Naive B cell (primary cell): ENCODE results near the gene PPP1R37. TPM values are rescaled to one million over a fixed set of nuclear protein-coding genes. Genes with fewer than 3 reads are reported as not detected.

Experiments
- ATAC-seq, 2 donors: fragments of 150-1000 bp; cut with Tn5 transposase; 2 replicates each; pipeline ENCODE4 v1.10.0; 2021; ENCODE audit warnings: low read depth in 2 of 2, mild to moderate bottlenecking in 2 of 2, moderate library complexity in 2 of 2
- DNase-seq: peaks from one replicate; pipeline ENCODE4 v3.0.0; 2022
- H3K27ac Mint-ChIP-seq, 6 donors: one replicate each; pipeline ENCODE4 v1.8.0; 2020 to 2022; ENCODE audit warnings: mild to moderate bottlenecking in 6 of 6, mixed read lengths in 6 of 6, moderate library complexity in 5 of 6, inconsistent platforms in 2 of 6
- H3K27me3 Mint-ChIP-seq, 3 donors: one replicate each; pipeline ENCODE4 v1.8.0; 2021 to 2022; ENCODE audit warnings: mixed read lengths in 3 of 3, mild to moderate bottlenecking in 1 of 3
- H3K36me3 Mint-ChIP-seq, 2 donors: one replicate each; pipeline ENCODE4 v1.8.0; 2020 to 2022; ENCODE audit warnings: mixed read lengths in 2 of 2, inconsistent platforms in 1 of 2, mild to moderate bottlenecking in 1 of 2
- H3K4me1 Mint-ChIP-seq, 3 donors: one replicate each; pipeline ENCODE4 v1.8.0; 2020 to 2022; ENCODE audit warnings: mixed read lengths in 3 of 3, inconsistent platforms in 1 of 3, mild to moderate bottlenecking in 1 of 3, moderate library complexity in 1 of 3
- H3K4me3 Mint-ChIP-seq, 8 donors: one replicate each; pipeline ENCODE4 v1.8.0; 2020 to 2022; ENCODE audit warnings: mild to moderate bottlenecking in 8 of 8, mixed read lengths in 8 of 8, moderate library complexity in 8 of 8, inconsistent platforms in 2 of 8
- H3K9me3 Mint-ChIP-seq, 7 donors: one replicate each; pipeline ENCODE4 v1.8.0; 2020 to 2022; ENCODE audit warnings: mixed read lengths in 7 of 7, mild to moderate bottlenecking in 5 of 7, inconsistent platforms in 2 of 7, moderate library complexity in 1 of 7
- polyA plus RNA-seq, 6 donors: library from polyadenylated mRNA; unstranded; fragments of 300-500 nt; fragmentation: Illumina TruSeq; gene quantifications; one replicate each; pipeline ENCODE4 v1.2.3, GENCODE V29; 2021; ENCODE audit warnings: low read depth in 6 of 6

The PPP1R37 gene, protein sequence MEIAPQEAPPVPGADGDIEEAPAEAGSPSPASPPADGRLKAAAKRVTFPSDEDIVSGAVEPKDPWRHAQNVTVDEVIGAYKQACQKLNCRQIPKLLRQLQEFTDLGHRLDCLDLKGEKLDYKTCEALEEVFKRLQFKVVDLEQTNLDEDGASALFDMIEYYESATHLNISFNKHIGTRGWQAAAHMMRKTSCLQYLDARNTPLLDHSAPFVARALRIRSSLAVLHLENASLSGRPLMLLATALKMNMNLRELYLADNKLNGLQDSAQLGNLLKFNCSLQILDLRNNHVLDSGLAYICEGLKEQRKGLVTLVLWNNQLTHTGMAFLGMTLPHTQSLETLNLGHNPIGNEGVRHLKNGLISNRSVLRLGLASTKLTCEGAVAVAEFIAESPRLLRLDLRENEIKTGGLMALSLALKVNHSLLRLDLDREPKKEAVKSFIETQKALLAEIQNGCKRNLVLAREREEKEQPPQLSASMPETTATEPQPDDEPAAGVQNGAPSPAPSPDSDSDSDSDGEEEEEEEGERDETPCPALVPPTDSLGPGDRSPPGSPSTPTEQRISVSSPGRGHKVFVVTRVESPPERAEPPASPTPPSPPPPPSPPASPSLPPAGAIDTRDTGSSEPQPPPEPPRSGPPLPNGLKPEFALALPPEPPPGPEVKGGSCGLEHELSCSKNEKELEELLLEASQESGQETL
- polyA plus RNA-seq: 1 to 10 TPM in 1 of 6 donors, under 1 TPM in 4, not detected in 1; 0.20 to 1.4 (median 0.32) TPM

DNA sequence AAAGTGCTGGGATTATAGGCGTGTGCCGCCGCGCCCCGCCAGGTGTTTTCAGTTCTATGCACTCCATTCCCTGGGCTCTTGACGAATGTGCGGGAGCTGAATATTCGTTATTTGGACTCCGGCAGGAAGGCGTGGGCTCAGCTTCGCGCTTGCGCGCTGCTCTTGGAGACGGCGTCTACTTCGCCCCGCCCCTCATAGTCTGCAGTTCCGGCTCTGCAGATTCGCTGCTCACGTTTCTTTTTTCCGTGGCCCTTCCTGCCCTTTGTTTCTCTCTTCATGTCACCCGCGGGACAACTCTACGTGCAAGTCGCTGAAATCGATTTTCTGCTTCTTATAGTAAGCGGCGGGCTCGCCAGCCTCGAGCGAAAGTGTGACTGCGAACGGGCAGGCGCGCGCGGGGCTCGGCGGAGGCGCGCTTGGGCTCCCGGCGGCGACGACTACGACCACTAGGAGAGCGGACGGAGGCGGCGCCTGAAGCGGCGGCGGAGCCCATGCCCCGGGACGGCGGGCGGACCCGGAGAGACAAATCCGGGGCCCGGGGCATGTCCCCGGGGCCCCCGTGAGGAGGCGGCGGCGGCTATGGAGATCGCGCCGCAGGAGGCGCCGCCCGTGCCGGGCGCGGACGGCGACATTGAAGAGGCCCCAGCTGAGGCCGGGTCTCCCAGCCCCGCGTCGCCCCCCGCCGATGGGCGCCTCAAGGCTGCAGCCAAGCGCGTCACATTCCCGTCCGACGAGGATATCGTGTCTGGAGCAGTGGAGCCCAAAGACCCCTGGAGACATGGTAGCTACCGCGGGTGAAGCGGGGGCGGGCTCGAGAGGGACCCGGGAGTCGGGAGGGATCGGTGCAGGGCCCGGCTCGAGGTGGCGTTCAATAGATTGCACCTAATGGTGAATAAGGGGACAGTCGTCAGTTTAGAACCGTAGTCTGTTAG is at the start of gene PPP1R37:
PPP1R37 (plus strand) TSS at position 433 of the 932 bp plus-strand sequence; CDS start at position 580, 147 bp downstream.
- H3K27me3 Mint-ChIP-seq: no peaks in the 10 kb centered on the region

DNA sequence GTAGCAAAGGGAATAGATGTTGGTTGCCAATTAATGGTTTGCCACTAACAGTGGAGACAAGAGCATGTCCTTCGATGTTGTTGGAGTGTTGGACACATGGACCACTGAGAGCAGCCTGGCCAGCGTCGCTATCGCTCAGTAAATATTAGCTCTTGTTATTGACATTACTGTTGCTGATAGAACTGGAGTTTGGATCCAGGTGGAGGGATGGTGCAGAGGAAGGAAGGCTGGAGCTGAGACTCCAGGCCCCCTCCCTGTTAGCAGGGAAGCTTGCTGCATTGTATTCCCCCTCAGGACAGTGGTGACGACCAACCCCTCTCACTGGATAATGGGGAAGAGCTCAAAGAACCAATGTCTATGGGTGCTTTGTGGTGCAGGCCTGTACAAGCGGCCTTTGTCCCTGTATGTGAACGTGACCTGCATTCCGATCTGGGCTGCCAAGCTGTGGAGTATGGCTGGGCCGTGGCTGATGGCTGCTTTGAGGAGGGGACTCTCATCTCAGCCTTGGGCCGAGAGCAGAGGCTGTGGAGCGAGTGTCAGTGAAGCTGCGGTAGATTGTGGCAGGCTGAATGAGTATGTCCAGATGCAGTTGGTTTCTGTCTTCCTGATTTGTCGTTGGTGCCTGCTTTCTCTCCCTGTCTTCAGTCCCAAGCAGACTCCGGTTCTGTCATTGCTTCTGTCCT is 47.2 kb upstream of the PPP1R37 start:
- DNase-seq (no peak), ATAC-seq (no peak)
- Mint-ChIP-seq H3K4me3 (peak overlapping the region in 7 of 8 donors; percentile 16 to 94 (median 88)), H3K9me3 (no peaks in the 10 kb centered on the region), H3K27me3 (no peaks in the 10 kb centered on the region), H3K36me3 (peaks cover 0 to 11% of the 10 kb centered on the region in 2 donors), H3K27ac (peak overlapping the region; percentile 15 to 86 (median 65)), H3K4me1 (peaks cover 51 to 75% (median 59%) of the 10 kb centered on the region in 3 donors)

More for the DNA sequence above, at the start of gene PPP1R37:
- H3K36me3 Mint-ChIP-seq: peaks cover 0 to 4% of the 10 kb centered on the region in 2 donors
- peaks cover 56 to 73% (median 62%) of the 10 kb centered on the region in 3 donors for H3K4me1 Mint-ChIP-seq
- H3K9me3 Mint-ChIP-seq: peaks cover 0 to 2% (median 0%) of the 10 kb centered on the region in 7 donors
- peak within 1 kb of the TSS; percentile 98 to 99 (median 98) for H3K27ac Mint-ChIP-seq
- ATAC-seq (peak; percentile 68 to 72), DNase-seq (peak; percentile 90)
- peak within 1 kb of the TSS; percentile 95 to 99 (median 98) for H3K4me3 Mint-ChIP-seq

DNA sequence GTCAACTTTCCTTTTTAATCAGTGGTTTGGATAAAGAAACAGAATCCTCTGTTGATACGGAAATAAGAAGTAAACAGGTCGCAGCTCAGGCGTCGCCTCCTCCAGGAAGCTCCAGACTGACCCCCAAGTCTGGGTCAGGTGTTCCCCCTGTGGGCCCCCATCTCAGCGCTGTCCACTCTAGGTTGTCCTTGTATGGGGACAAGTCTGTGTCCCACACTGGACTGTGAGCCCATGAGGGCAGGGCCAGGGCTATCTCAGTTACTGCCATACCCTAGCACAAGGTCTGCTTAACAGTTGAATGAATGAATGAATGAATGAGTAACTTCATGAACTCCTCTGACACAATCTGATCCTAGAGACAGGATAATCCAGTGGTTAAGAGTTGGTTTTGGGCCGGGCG is 46.6 kb upstream of the PPP1R37 start:
- no peak for DNase-seq
- Mint-ChIP-seq H3K9me3 (no peaks in the 10 kb centered on the region), H3K27me3 (no peaks in the 10 kb centered on the region), H3K4me1 (peaks cover 51 to 74% (median 55%) of the 10 kb centered on the region in 3 donors), H3K4me3 (peak overlapping the region in 7 of 8 donors; percentile 76 to 94 (median 91)), H3K27ac (peak overlapping the region in 5 of 6 donors; percentile 43 to 88 (median 85)), H3K36me3 (peaks cover 0 to 8% of the 10 kb centered on the region in 2 donors)
- no peak for ATAC-seq

DNA sequence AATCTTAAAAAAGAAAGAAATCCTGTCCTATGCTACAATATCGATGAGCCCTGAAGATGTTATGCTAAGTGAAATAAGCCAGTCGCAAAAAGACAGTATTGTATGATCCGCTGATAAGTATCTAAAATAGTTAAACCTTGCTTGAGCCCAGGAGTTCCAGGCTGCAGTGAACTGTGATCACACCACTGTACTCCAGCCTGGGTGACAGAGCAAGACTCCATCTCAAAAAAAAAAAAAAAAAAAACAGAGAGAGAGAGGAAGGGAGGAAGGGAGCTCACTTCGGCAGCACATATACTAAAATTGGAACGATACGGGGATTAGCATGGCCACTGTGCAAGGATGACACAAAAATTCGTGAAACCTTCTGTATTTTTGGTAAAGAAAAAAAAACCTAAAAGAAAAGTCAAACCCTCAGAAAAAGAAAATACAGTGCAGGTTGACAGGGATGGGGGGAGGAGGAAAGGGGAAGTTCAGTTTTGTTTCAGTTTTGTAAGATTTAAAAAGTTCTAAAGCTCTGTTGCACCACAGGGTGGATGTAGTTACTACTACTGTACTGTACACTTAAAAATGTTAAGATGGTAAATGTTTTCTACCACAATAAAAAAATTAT is 45.7 kb upstream of the PPP1R37 start:
- H3K9me3 Mint-ChIP-seq: no peaks in the 10 kb centered on the region
- H3K27me3 Mint-ChIP-seq: no peaks in the 10 kb centered on the region
- H3K36me3 Mint-ChIP-seq: no peaks in the 10 kb centered on the region
- peak overlapping the region; percentile 76 to 94 (median 92) for H3K4me3 Mint-ChIP-seq
- peak overlapping the region; percentile 90 to 98 (median 94) for H3K27ac Mint-ChIP-seq
- ATAC-seq: peak; percentile 69 to 70
- DNase-seq: peak; percentile 74
- H3K4me1 Mint-ChIP-seq: peaks cover 47 to 74% (median 55%) of the 10 kb centered on the region in 3 donors

DNA sequence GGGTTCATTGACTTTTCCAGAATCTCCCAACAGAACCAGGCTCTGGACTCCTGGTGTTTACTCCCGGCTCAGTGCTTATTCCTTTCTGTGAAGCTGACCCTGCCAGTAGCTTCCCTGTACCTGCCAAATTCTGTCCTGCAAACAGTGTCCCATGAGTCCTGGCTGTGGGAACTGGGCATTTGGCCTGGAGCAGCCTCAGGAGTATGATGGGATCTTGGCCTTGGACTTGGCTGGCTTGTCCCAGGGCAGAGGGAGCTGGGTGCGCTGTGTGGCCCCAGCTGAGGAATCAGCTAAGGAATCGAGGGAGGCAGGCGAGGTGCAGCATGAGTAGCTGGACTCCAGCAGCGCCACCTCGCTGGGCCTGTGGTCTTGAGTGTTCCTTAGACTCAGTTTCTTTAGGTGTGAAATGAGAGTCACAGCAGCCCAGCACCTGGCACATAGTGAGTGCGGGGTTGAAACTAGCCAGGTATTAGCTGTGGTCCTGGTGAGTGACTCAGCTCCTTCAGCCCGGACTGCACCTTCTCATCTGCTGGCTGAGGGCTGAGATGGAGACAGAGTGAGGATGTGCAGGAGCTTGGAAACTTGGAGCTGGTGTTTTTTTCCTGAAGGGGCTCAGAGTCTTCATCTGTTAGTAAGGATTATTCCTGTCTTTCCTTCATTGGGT is 43.8 kb upstream of the PPP1R37 start:
- Mint-ChIP-seq H3K27ac (peak overlapping the region; percentile 67 to 93 (median 89)), H3K9me3 (no peaks in the 10 kb centered on the region), H3K4me3 (peak overlapping the region; percentile 8 to 77 (median 60)), H3K36me3 (no peaks in the 10 kb centered on the region), H3K4me1 (peaks cover 55 to 86% (median 60%) of the 10 kb centered on the region in 3 donors), H3K27me3 (no peaks in the 10 kb centered on the region)
- ATAC-seq (no peak), DNase-seq (no peak)

DNA sequence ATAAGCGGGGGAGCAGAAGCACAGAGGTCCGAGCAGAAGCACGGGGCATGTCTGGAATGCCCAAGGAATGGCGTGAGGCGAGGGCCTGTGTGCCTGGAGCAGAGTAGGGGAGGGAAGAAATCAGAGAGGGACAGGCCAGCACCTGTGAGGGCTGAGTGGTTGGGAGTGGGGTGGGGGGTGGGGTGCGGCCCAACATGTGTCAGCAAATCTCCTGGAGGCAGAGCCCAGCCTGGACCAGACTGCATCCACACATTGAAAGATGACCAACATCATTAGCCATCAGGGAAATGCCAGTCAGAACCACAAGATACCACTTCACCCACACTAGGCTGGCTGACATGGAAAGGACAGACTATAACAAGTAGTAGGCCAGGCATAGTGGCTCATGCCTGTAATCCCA is 42.9 kb upstream of the PPP1R37 start:
- peak overlapping the region in 6 of 8 donors; percentile 40 to 77 (median 65) for H3K4me3 Mint-ChIP-seq
- H3K4me1 Mint-ChIP-seq: peaks cover 58 to 85% (median 67%) of the 10 kb centered on the region in 3 donors
- no peaks in the 10 kb centered on the region for H3K9me3 Mint-ChIP-seq
- no peak for ATAC-seq
- H3K27ac Mint-ChIP-seq: peak overlapping the region; percentile 38 to 93 (median 89)
- no peak for DNase-seq
- H3K36me3 Mint-ChIP-seq: peaks cover 0 to 8% of the 10 kb centered on the region in 2 donors
- H3K27me3 Mint-ChIP-seq: no peaks in the 10 kb centered on the region

DNA sequence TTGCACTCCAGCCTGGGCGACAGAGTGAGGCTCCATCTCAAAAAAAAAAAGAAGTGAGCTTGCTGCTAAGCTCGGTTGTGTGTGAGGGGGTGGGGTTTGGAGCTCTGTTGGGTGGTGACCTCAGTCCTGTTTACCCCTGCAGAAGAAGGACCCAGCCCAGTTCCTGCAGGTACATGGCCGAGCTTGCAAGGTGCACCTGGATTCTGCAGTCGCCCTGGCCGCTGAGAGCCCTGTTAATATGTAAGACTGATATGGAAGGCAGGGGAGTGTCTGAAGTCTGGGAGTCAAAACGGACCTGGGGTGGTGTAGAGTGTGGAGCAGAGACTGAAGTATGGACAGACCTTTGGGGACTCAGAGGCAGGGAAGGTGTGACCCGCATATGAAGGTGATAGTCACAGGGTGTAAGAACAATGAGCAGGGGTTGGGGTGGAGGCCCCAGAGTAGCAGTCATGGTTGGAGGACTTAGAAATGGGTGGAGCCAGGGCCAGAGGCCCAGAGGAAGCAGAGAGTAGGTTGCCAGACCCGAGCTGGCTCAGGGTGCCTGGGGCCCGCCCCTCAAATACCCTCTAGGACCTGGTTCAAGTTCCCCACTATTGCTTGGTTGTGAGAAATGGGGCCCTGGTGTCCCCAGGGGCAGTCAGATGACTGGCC is 40.9 kb upstream of the PPP1R37 start:
- Mint-ChIP-seq H3K4me1 (peaks cover 46 to 74% (median 62%) of the 10 kb centered on the region in 3 donors), H3K9me3 (no peaks in the 10 kb centered on the region), H3K4me3 (peak overlapping the region; percentile 77 to 90 (median 80)), H3K27me3 (no peaks in the 10 kb centered on the region), H3K36me3 (peaks cover 0 to 22% of the 10 kb centered on the region in 2 donors), H3K27ac (peak overlapping the region; percentile 76 to 97 (median 92))
- peak; percentile 86 for ATAC-seq
- peak; percentile 75 for DNase-seq

DNA sequence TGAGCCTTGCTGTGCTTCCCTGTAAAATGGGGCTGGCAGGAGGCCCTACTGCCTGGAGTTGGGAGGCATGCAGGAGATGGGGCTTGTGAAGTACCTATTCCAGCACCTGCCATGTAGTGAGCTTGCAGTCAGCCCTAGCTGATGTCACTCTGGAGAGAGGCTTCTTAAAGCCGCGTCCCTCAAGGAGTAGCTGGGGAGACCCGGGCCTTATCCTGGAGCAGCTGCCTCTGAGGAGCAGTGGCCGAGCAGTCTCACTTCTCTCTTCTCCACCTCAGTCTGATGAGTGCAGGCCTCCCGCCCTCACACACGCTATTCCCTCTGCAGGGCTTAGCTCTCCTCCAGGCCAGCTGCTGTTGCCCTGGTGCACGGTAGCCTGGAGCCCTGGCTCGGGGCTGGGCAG is 36.1 kb upstream of the PPP1R37 start:
- Mint-ChIP-seq H3K36me3 (peaks cover 10 to 54% of the 10 kb centered on the region in 2 donors), H3K4me3 (peak overlapping the region in 1 of 8 donors; percentile 17), H3K9me3 (no peaks in the 10 kb centered on the region), H3K27me3 (no peaks in the 10 kb centered on the region), H3K4me1 (peaks cover 50 to 63% (median 54%) of the 10 kb centered on the region in 3 donors), H3K27ac (peak overlapping the region in 4 of 6 donors; percentile 28 to 86 (median 59))
- ATAC-seq (no peak), DNase-seq (no peak)

DNA sequence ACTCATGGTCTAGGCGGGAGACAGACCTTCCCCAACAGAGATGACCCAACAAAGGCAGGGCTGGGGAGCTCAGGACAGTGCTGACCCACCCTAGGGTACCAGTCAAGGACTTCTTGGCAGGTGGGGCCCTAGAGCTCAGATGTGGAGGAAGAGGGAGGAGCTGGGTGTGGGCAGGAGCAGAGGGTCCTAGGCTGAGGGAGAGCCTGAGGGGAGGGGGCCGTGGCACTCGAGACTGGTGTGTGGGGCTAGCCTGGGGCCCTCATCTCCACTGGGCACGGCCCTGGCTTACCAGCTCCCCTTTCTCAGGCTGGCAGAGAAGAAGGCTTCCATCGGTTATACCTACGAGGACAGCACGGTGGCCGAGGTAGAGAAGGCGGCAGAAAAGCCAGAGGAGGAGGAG is 35.5 kb upstream of the PPP1R37 start:
- peaks cover 10 to 54% of the 10 kb centered on the region in 2 donors for H3K36me3 Mint-ChIP-seq

DNA sequence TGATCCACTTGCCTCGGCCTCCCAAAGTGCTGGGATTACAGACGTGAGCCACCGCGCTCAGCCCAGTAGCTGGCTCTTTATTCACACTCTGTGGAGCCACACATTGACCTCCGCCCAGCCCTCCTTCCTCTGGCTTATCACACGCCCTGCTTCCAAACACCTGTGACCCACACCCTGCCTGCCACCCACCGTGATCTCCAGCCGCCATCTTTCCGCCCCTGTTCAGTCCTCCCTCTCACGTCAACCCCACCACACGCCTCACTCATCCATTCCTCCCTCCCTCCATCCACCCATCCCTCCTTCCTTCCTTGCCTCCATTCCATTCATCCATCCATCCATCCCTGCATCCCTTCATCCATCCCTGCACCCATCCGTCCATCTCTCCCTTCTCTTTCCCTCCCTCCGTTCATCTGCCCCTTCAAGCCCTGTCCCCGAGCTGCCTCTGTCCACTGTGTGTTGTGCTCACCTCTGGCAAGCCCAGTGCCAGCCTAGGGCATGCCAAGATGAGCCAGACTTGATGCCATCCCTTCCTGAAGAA is 34.3 kb upstream of the PPP1R37 start:
- ATAC-seq (no peak), DNase-seq (no peak)
- Mint-ChIP-seq H3K9me3 (no peaks in the 10 kb centered on the region), H3K27me3 (no peaks in the 10 kb centered on the region), H3K4me3 (peak overlapping the region in 1 of 8 donors; percentile 55), H3K4me1 (peaks cover 36 to 49% (median 38%) of the 10 kb centered on the region in 3 donors), H3K27ac (peak overlapping the region in 2 of 6 donors; percentile 65 to 77), H3K36me3 (peaks cover 10 to 54% of the 10 kb centered on the region in 2 donors)

More for the DNA sequence above, 35.5 kb upstream of the PPP1R37 start:
- ATAC-seq (no peak), DNase-seq (no peak)
- H3K27me3 Mint-ChIP-seq: no peaks in the 10 kb centered on the region
- H3K9me3 Mint-ChIP-seq: no peaks in the 10 kb centered on the region
- H3K4me1 Mint-ChIP-seq: peaks cover 44 to 57% (median 47%) of the 10 kb centered on the region in 3 donors
- no peak overlapping the region for H3K4me3 Mint-ChIP-seq
- peak overlapping the region in 4 of 6 donors; percentile 65 to 86 (median 76) for H3K27ac Mint-ChIP-seq
